ENCODE results near the gene EEF1A2. TPM values are rescaled to one million over a fixed set of nuclear protein-coding genes. Genes with fewer than 3 reads are reported as not detected.

EEF1A2 gene
- total and polyA plus RNA-seq, 2 donors (not counting 3 experiments of a cell fraction or from before 2014, with no cell fraction given): 2.7 to 3.4 TPM

GRCh38 chr20:63484651-63485403 lies 14.1 kb downstream of the EEF1A2 start:
- DNase-seq (ENCODE audit: low read depth, low spot score): no peak
- POLR2A ChIA-PET: no interaction called here
- Histone ChIP-seq H3K9me1 (replicated peaks; ENCODE audit: control insufficient read depth, extremely low read depth, insufficient read depth, low read length) (no peaks in the 10 kb centered on the region), H3K4me1 (ENCODE audit: control insufficient read depth, extremely low read depth, insufficient read depth, low read length) (no peaks in the 10 kb centered on the region), H3K9me3 (replicated peaks; ENCODE audit: control insufficient read depth, insufficient read depth, low read length) (no peaks in the 10 kb centered on the region), H3K4me3 (replicated peaks in 1 of 3; ENCODE audit: insufficient read depth in 1 of 3, low read depth in 1 of 3, low read length in 3 of 3) (no peak overlapping the region), H4K20me1 (replicated peaks; ENCODE audit: control insufficient read depth, extremely low read depth, insufficient read depth, low read length) (no peaks in the 10 kb centered on the region), H3K27me3 (ENCODE audit: control insufficient read depth in 2 of 2, insufficient read depth in 2 of 2, low read length in 2 of 2) (no peaks in the 10 kb centered on the region), H3K27ac (ENCODE audit: insufficient read depth, low read depth, low read length) (no peak overlapping the region), H3K9ac (replicated peaks; ENCODE audit: extremely low read depth, insufficient read depth, low read length) (no peak overlapping the region), H3K36me3 (ENCODE audit: control insufficient read depth in 2 of 2, extremely low read depth in 1 of 2, insufficient read depth in 2 of 2, low read length in 2 of 2) (no peaks in the 10 kb centered on the region), H3K4me2 (ENCODE audit: insufficient read depth, low read length) (no peak overlapping the region), H3K79me2 (ENCODE audit: control insufficient read depth, insufficient read depth, low read length) (no peaks in the 10 kb centered on the region), H2AFZ (ENCODE audit: low read depth, low read length) (no peak overlapping the region)
- no peak for FAIRE-seq
- CTCF ChIA-PET: interaction anchor here (1.3 to 2.1 kb wide), 2 partner anchors 12 to 15 kb away, joined by 3 to 14 read pairs; no protein-coding TSS in a partner anchor
- intact Hi-C loops (cut with micrococcal nuclease): no loop called here
- no TSS peak for BruUV-seq (replicated peaks)
- TF ChIP-seq POLR2AphosphoS5 (IDR thresholded peaks at IDR 0.05; ENCODE audit: insufficient read depth, low read depth, low read length) (no peak), EZH2 (IDR thresholded peaks at IDR 0.05; ENCODE audit: borderline replicate concordance, low read depth, low read length, severe bottlenecking) (no peak), FOS (IDR thresholded peaks at IDR 0.05; ENCODE audit: borderline replicate concordance, insufficient read depth, low read length) (no peak), GATA2 (IDR thresholded peaks at IDR 0.05; ENCODE audit: insufficient read depth, insufficient read length, low read depth, low read length) (no peak), MYC (IDR thresholded peaks at IDR 0.05; ENCODE audit: low read depth, low read length) (no peak), CTCF (IDR thresholded peaks at IDR 0.05; ENCODE audit: extremely low read depth in 1 of 2, insufficient read depth in 1 of 2, low read depth in 1 of 2, low read length in 2 of 2) (no peak), POLR2A (IDR thresholded peaks at IDR 0.05; ENCODE audit: low read depth, low read length) (no peak), MAX (IDR thresholded peaks at IDR 0.05; ENCODE audit: insufficient read depth, insufficient read length) (no peak), JUN (IDR thresholded peaks at IDR 0.05; ENCODE audit: borderline replicate concordance, insufficient read depth, insufficient read length, low read depth) (no peak)
- dilution Hi-C loops (cut with MboI; ENCODE audit: extremely low pct_ligation_motif_present, low sequenced_read_pairs): no loop called here

Measured in endothelial cell of umbilical vein (primary cell).